Hematopoietic multipotent progenitor cell (in vitro differentiated cells): Measurements from ENCODE around the gene PODXL. TPM values are rescaled to one million over a fixed set of nuclear protein-coding genes. Genes with fewer than 3 reads are reported as not detected.
A peak's percentile ranks its signal among the peaks of the same experiment; 100 is the strongest.

Experiments used
- DNase-seq, 3 donors: peaks; one replicate each; pipeline ENCODE4 v3.0.0-alpha.2; 2011 to 2015; ENCODE audit warnings: low read depth in 2 of 3, low spot score in 2 of 3
- total RNA-seq: library from RNA; depleted of rRNA; stranded (reverse); fragments of >200 nt; gene quantifications from one replicate; pipeline ENCODE4 v1.2.3, GENCODE V29; 2012

The PODXL gene
- total RNA-seq, 1 donor = 1.1 TPM

DNA sequence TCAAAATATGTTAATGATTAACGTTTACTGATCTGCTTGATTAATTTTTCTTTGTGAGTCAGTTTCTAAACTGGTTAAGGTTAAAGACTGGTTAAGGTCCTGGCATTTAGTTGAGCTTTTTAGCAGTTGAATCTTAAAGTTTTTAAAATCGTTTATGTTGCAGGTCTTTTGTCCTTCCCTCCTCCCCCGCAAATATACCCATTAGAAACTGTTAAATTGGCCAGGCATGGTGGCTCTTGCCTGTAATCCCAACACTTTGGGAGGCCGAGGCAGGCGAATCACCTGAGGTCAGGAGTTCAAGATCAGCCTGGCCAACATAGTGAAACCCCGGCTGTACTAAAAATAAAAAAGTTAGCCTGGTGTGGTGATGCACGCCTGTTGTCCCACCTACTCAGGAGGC is 100.9 kb downstream of the PODXL start:
- DNase-seq = no peak

DNA sequence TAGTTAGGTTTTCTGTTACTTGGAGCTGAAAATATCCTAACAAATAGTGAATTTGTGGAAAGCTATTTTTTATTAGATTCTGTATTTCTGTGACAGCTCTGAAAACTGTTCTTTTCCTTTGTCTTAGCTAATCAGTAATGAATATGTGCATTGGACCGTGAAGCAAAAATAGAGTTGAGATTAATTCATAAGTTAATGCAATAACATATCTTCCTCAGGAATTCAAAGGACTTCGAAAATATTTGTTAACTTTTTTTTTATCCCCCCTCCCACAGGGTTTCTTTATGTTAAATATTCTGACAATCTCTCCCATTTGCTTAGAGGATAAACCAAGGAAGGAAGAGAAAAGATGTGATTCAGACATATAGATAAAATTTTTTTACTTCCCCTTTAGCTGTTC is 101.4 kb downstream of the PODXL start:
- peak in 1 of 3 donors; percentile 4 for DNase-seq

GRCh38 chr7:131454498-131454897 is 101.9 kb downstream of the PODXL start:
- no peak for DNase-seq

Other genes starting within 250 kb of the PODXL start
- 27.7 TPM for gene MKLN1, start 228.8 kb downstream of the PODXL start, total RNA-seq